Measurements from ENCODE around the gene GIPC2.

- no peak for TF ChIP-seq POLR2A (IDR thresholded peaks at IDR 0.05)
- no peak for TF ChIP-seq CTCF (IDR thresholded peaks at IDR 0.05)
- TF ChIP-seq POLR2AphosphoS5 (IDR thresholded peaks at IDR 0.05) = no peak
- TF ChIP-seq EP300 (IDR thresholded peaks at IDR 0.05) = no peak
Measured at GRCh38 chr1:78052685-78053405, 7.1 kb downstream of the GIPC2 start.
